ENCODE measurements around the gene ZFP91. TPM values are rescaled to one million over a fixed set of nuclear protein-coding genes. Genes with fewer than 3 reads are reported as not detected.

Gene ZFP91
- total RNA-seq (10 to 100 TPM; 32.2 to 41.7 (median 34.0) TPM), total RNA-seq (47.0 to 115 (median 72.4) reads per million in 29 experiments)
- 36.7 TPM for total RNA-seq (2013)

GRCh38 chr11:58578635-58579191 is at the start of gene ZFP91:
TSS of gene ZFP91 (plus strand) at chr11:58579063. CDS start at chr11:58579282, 219 bp downstream.
- H3K27me3 ChIP-seq (replicated peaks in 1 of 2; ENCODE audit: control insufficient read depth in 2 of 2, extremely low read depth in 1 of 2, insufficient read depth in 2 of 2, low read length in 1 of 2): no peaks in the 10 kb centered on the region
- Mint-ChIP-seq H3K4me1 (peaks cover 67 to 77% (median 73%) of the 10 kb centered on the region in 3 donors), H3K4me3 (peak within 1 kb of the TSS; percentile 93 to 99 (median 96)), H3K27ac (peak within 1 kb of the TSS; percentile 96 to 100), H3K36me3 (peaks cover 5% of the 10 kb centered on the region), H3K9me3 (no peaks in the 10 kb centered on the region), H3K27me3 (no peaks in the 10 kb centered on the region)
- H3K36me3 ChIP-seq (ENCODE audit: control insufficient read depth in 2 of 2, extremely low read depth in 1 of 2, insufficient read depth in 1 of 2, low read length in 1 of 2): no peaks in the 10 kb centered on the region
- ChIA-PET POLR2A (interaction anchor here (2.5 to 3.4 kb wide), 2 partner anchors 11 to 12 kb away, joined by 12 to 35 read pairs; no protein-coding TSS in a partner anchor), CTCF (interaction anchor here (0.9 to 6.3 kb wide), 3 partner anchors 11 to 45 kb away, joined by 3 to 108 read pairs (median 3); no protein-coding TSS in a partner anchor)
- H3K27ac ChIP-seq (ENCODE audit: low read length): peak within 1 kb of the TSS; percentile 99
- WGBS (ENCODE audit: insufficient coverage): 0% methylated on average over 34 of the region's 51 CpGs
- DNase-seq: peak; percentile 90 to 99 (median 97)
- H3K4me1 ChIP-seq (ENCODE audit: control insufficient read depth in 1 of 2, extremely low read depth in 1 of 2, insufficient read depth in 2 of 2, low read length in 2 of 2): peaks cover 29 to 60% of the 10 kb centered on the region in 2 experiments
- ATAC-seq (replicated peaks in 1 of 4): peak; percentile 62 to 71 (median 66)
- peak within 1 kb of the TSS; percentile 74 to 99 for H3K4me3 ChIP-seq (ENCODE audit: control insufficient read depth in 1 of 2, extremely low read depth in 1 of 2, low read length in 1 of 2)
- H3K9me3 ChIP-seq: no peaks in the 10 kb centered on the region

GRCh38 chr11:58530236-58530635 is 48.6 kb upstream of the ZFP91 start:
- no peaks in the 10 kb centered on the region for H3K9me3 Mint-ChIP-seq
- Histone ChIP-seq H3K9me3 (no peaks in the 10 kb centered on the region), H3K4me1 (ENCODE audit: control insufficient read depth in 1 of 2, extremely low read depth in 1 of 2, insufficient read depth in 2 of 2, low read length in 2 of 2) (peaks cover 21 to 28% of the 10 kb centered on the region in 2 experiments), H3K27ac (ENCODE audit: low read length) (peak overlapping the region; percentile 57), H3K4me3 (ENCODE audit: control insufficient read depth in 1 of 2, extremely low read depth in 1 of 2, low read length in 1 of 2) (no peak overlapping the region), H3K27me3 (replicated peaks in 1 of 2; ENCODE audit: control insufficient read depth in 2 of 2, extremely low read depth in 1 of 2, insufficient read depth in 2 of 2, low read length in 1 of 2) (no peaks in the 10 kb centered on the region), H3K36me3 (ENCODE audit: control insufficient read depth in 2 of 2, extremely low read depth in 1 of 2, insufficient read depth in 1 of 2, low read length in 1 of 2) (peaks cover 7 to 39% of the 10 kb centered on the region in 2 donors)
- ChIA-PET CTCF (interaction anchor here in 1 of 2 donors (0.5 to 0.6 kb wide), 2 partner anchors 38 to 891 kb away, joined by 3 read pairs; no protein-coding TSS in a partner anchor), POLR2A (interaction anchor here in 1 of 2 donors (0.6 kb wide), 2 partner anchors 824 to 973 kb away, joined by 3 read pairs; no protein-coding TSS in a partner anchor)
- peaks cover 64% of the 10 kb centered on the region for H3K36me3 Mint-ChIP-seq
- H3K27ac Mint-ChIP-seq: peak overlapping the region; percentile 78 to 88
- H3K4me1 Mint-ChIP-seq: peaks cover 64 to 73% (median 65%) of the 10 kb centered on the region in 3 donors
- H3K27me3 Mint-ChIP-seq: no peaks in the 10 kb centered on the region
- ATAC-seq (replicated peaks in 1 of 4) (peak; percentile 83 to 96 (median 94)), DNase-seq (peak; percentile 7 to 70 (median 40))
- peak overlapping the region in 1 of 3 donors; percentile 16 for H3K4me3 Mint-ChIP-seq
- 75% methylated on average over 1 of the region's 3 CpGs for WGBS (ENCODE audit: insufficient coverage)

GRCh38 chr11:58531865-58532341 is 47.0 kb upstream of the ZFP91 start:
- no peak for ATAC-seq (replicated peaks in 1 of 4)
- Histone ChIP-seq H3K36me3 (ENCODE audit: control insufficient read depth in 2 of 2, extremely low read depth in 1 of 2, insufficient read depth in 1 of 2, low read length in 1 of 2) (peaks cover 7 to 35% of the 10 kb centered on the region in 2 donors), H3K9me3 (no peaks in the 10 kb centered on the region), H3K27me3 (replicated peaks in 1 of 2; ENCODE audit: control insufficient read depth in 2 of 2, extremely low read depth in 1 of 2, insufficient read depth in 2 of 2, low read length in 1 of 2) (no peaks in the 10 kb centered on the region), H3K27ac (ENCODE audit: low read length) (no peak overlapping the region), H3K4me1 (ENCODE audit: control insufficient read depth in 1 of 2, extremely low read depth in 1 of 2, insufficient read depth in 2 of 2, low read length in 2 of 2) (peaks cover 4 to 21% of the 10 kb centered on the region in 2 experiments), H3K4me3 (ENCODE audit: control insufficient read depth in 1 of 2, extremely low read depth in 1 of 2, low read length in 1 of 2) (no peak overlapping the region)
- Mint-ChIP-seq H3K4me3 (peak overlapping the region in 1 of 3 donors; percentile 16), H3K36me3 (peaks cover 77% of the 10 kb centered on the region), H3K27ac (peak overlapping the region in 1 of 2 donors; percentile 78), H3K4me1 (peaks cover 65 to 72% (median 65%) of the 10 kb centered on the region in 3 donors), H3K27me3 (no peaks in the 10 kb centered on the region), H3K9me3 (no peaks in the 10 kb centered on the region)
- WGBS (ENCODE audit: insufficient coverage): 95% methylated on average over 21 of the region's 25 CpGs
- ChIA-PET CTCF (no interaction called here), POLR2A (no interaction called here)
- no peak for DNase-seq

GRCh38 chr11:58546841-58547240 is 32.0 kb upstream of the ZFP91 start:
- POLR2A ChIA-PET: no interaction called here
- H3K36me3 ChIP-seq (ENCODE audit: control insufficient read depth in 2 of 2, extremely low read depth in 1 of 2, insufficient read depth in 1 of 2, low read length in 1 of 2): peaks cover 3 to 88% of the 10 kb centered on the region in 2 donors
- H3K9me3 Mint-ChIP-seq: no peaks in the 10 kb centered on the region

GRCh38 chr11:58549644-58550043 is 29.2 kb upstream of the ZFP91 start:
- Mint-ChIP-seq H3K9me3 (no peaks in the 10 kb centered on the region), H3K27me3 (no peaks in the 10 kb centered on the region), H3K4me3 (no peak overlapping the region), H3K4me1 (peaks cover 20 to 41% (median 22%) of the 10 kb centered on the region in 3 donors), H3K27ac (no peak overlapping the region), H3K36me3 (peaks cover 93% of the 10 kb centered on the region)
- DNase-seq (no peak), ATAC-seq (replicated peaks in 1 of 4) (no peak)
- H3K4me1 ChIP-seq (ENCODE audit: control insufficient read depth in 1 of 2, extremely low read depth in 1 of 2, insufficient read depth in 2 of 2, low read length in 2 of 2): peaks cover 0 to 3% of the 10 kb centered on the region in 2 experiments
- ChIA-PET CTCF (no interaction called here), POLR2A (interaction anchor here in 1 of 2 donors (0.6 kb wide), 1 partner anchor 26 kb away, joined by 3 read pairs; the partner anchor contains the start of gene LPXN)
- H3K9me3 ChIP-seq: peaks cover 2% of the 10 kb centered on the region
- no peak overlapping the region for H3K4me3 ChIP-seq (ENCODE audit: control insufficient read depth in 1 of 2, extremely low read depth in 1 of 2, low read length in 1 of 2)
- peaks cover 10 to 98% of the 10 kb centered on the region in 2 donors for H3K36me3 ChIP-seq (ENCODE audit: control insufficient read depth in 2 of 2, extremely low read depth in 1 of 2, insufficient read depth in 1 of 2, low read length in 1 of 2)
- no peaks in the 10 kb centered on the region for H3K27me3 ChIP-seq (replicated peaks in 1 of 2; ENCODE audit: control insufficient read depth in 2 of 2, extremely low read depth in 1 of 2, insufficient read depth in 2 of 2, low read length in 1 of 2)
- 96% methylated on average over 3 of the region's 7 CpGs for WGBS (ENCODE audit: insufficient coverage)
- H3K27ac ChIP-seq (ENCODE audit: low read length): no peak overlapping the region

More at GRCh38 chr11:58546841-58547240, 32.0 kb upstream of the ZFP91 start:
- Mint-ChIP-seq H3K36me3 (peaks cover 83% of the 10 kb centered on the region), H3K4me1 (peaks cover 30 to 49% (median 33%) of the 10 kb centered on the region in 3 donors), H3K27me3 (no peaks in the 10 kb centered on the region), H3K4me3 (no peak overlapping the region), H3K27ac (peak overlapping the region; percentile 59 to 61)
- ATAC-seq (replicated peaks in 1 of 4) (no peak), DNase-seq (no peak)
- WGBS (ENCODE audit: insufficient coverage): 83% methylated on average over 1 of the region's 1 CpG
- no peak overlapping the region for H3K27ac ChIP-seq (ENCODE audit: low read length)
- CTCF ChIA-PET: no interaction called here
- no peak overlapping the region for H3K4me3 ChIP-seq (ENCODE audit: control insufficient read depth in 1 of 2, extremely low read depth in 1 of 2, low read length in 1 of 2)
- peaks cover 2% of the 10 kb centered on the region for H3K9me3 ChIP-seq
- no peaks in the 10 kb centered on the region for H3K27me3 ChIP-seq (replicated peaks in 1 of 2; ENCODE audit: control insufficient read depth in 2 of 2, extremely low read depth in 1 of 2, insufficient read depth in 2 of 2, low read length in 1 of 2)
- H3K4me1 ChIP-seq (ENCODE audit: control insufficient read depth in 1 of 2, extremely low read depth in 1 of 2, insufficient read depth in 2 of 2, low read length in 2 of 2): peaks cover 0 to 6% of the 10 kb centered on the region in 2 experiments

GRCh38 chr11:58560842-58561241 is 18.0 kb upstream of the ZFP91 start:
- no peaks in the 10 kb centered on the region for H3K27me3 ChIP-seq (replicated peaks in 1 of 2; ENCODE audit: control insufficient read depth in 2 of 2, extremely low read depth in 1 of 2, insufficient read depth in 2 of 2, low read length in 1 of 2)
- peak overlapping the region; percentile 48 to 56 for H3K27ac Mint-ChIP-seq
- no CpG with 5 or more reads among the region's 2 CpGs for WGBS (ENCODE audit: insufficient coverage)
- peaks cover 28 to 31% of the 10 kb centered on the region in 2 experiments for H3K4me1 ChIP-seq (ENCODE audit: control insufficient read depth in 1 of 2, extremely low read depth in 1 of 2, insufficient read depth in 2 of 2, low read length in 2 of 2)
- ChIA-PET CTCF (interaction anchor here in 1 of 2 donors (1.0 kb wide), 1 partner anchor 8 kb away, joined by 4 read pairs; no protein-coding TSS in a partner anchor), POLR2A (interaction anchor here in 1 of 2 donors (1.1 to 1.2 kb wide), 2 partner anchors 12 to 16 kb away, joined by 3 to 4 read pairs; no protein-coding TSS in a partner anchor)
- H3K9me3 Mint-ChIP-seq: no peaks in the 10 kb centered on the region
- DNase-seq (no peak), ATAC-seq (replicated peaks in 1 of 4) (no peak)
- H3K36me3 Mint-ChIP-seq: peaks cover 48% of the 10 kb centered on the region
- H3K4me1 Mint-ChIP-seq: peaks cover 71 to 77% (median 77%) of the 10 kb centered on the region in 3 donors
- peaks cover 0 to 52% of the 10 kb centered on the region in 2 donors for H3K36me3 ChIP-seq (ENCODE audit: control insufficient read depth in 2 of 2, extremely low read depth in 1 of 2, insufficient read depth in 1 of 2, low read length in 1 of 2)
- no peak overlapping the region for H3K4me3 Mint-ChIP-seq
- no peak overlapping the region for H3K4me3 ChIP-seq (ENCODE audit: control insufficient read depth in 1 of 2, extremely low read depth in 1 of 2, low read length in 1 of 2)
- H3K27me3 Mint-ChIP-seq: no peaks in the 10 kb centered on the region
- no peak overlapping the region for H3K27ac ChIP-seq (ENCODE audit: low read length)
- H3K9me3 ChIP-seq: no peaks in the 10 kb centered on the region
